ENCODE data around the gene RAB40B.

GRCh38 chr17:82743344-82744219 lies 45.1 kb upstream of the RAB40B start:
- TF ChIP-seq POLR2A (IDR thresholded peaks at IDR 0.05; ENCODE audit: low read depth, low read length) (no peak), POLR2AphosphoS5 (IDR thresholded peaks at IDR 0.05; ENCODE audit: low read depth, low read length) (no peak), TAF1 (IDR thresholded peaks at IDR 0.05; ENCODE audit: low read depth, low read length) (no peak), PAX5 (IDR thresholded peaks at IDR 0.05; ENCODE audit: insufficient read depth, low read length, severe bottlenecking) (no peak), POU2F2 (IDR thresholded peaks at IDR 0.05; ENCODE audit: low read depth, low read length) (no peak), SPI1 (IDR thresholded peaks at IDR 0.05; ENCODE audit: low read depth, low read length) (no peak)

Data from GM12891 (cell line).